ENCODE measurements around the gene MAPKAP1.

The MAPKAP1 gene

GRCh38 chr9:125591245-125591644, 115.8 kb downstream of the MAPKAP1 start:
- no peak overlapping the region for H3K27ac ChIP-seq (replicated peaks)
- DNase-seq (ENCODE audit: low read depth in 1 of 2, low spot score in 1 of 2): no peak
- H3K27me3 ChIP-seq (ENCODE audit: insufficient read depth, poor library complexity, severe bottlenecking): no peaks in the 10 kb centered on the region
- no peak overlapping the region for H3K4me3 ChIP-seq (replicated peaks; ENCODE audit: insufficient read depth, low read length)
- TF ChIP-seq GABPA (IDR thresholded peaks at IDR 0.05; ENCODE audit: low read depth): no peak
- TF ChIP-seq CTCF (IDR thresholded peaks at IDR 0.05; ENCODE audit: insufficient read depth, low read length): no peak
- no peak for TF ChIP-seq POLR2AphosphoS5 (IDR thresholded peaks at IDR 0.05; ENCODE audit: low read depth)
- TF ChIP-seq REST (IDR thresholded peaks at IDR 0.05; ENCODE audit: insufficient replicate concordance, low read depth): no peak
- no peak for TF ChIP-seq SPI1 (IDR thresholded peaks at IDR 0.05; ENCODE audit: borderline replicate concordance, low read depth)

DNA sequence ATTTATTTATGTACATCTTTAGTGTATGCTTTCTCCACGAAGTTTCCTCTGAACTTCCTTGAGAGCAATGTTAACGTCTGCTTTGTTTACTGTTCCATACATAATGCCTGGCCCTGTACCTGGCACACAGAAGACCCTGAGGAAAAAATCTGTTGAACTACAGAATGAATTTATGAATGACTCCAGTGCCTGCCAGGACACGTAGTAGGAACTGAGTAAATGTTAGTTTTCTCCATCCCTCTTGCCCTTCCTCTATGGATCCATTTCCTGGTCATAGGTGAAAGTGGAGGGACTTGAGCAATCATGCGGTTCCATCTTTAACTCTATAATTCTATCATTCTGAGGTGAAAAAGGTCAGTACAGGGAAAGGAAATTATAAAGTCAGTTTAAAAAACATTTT, 117.7 kb downstream of the MAPKAP1 start:
- no peak overlapping the region for H3K27ac ChIP-seq (replicated peaks)
- TF ChIP-seq POLR2AphosphoS5 (IDR thresholded peaks at IDR 0.05; ENCODE audit: low read depth): no peak
- no peak for TF ChIP-seq GABPA (IDR thresholded peaks at IDR 0.05; ENCODE audit: low read depth)
- TF ChIP-seq SPI1 (IDR thresholded peaks at IDR 0.05; ENCODE audit: borderline replicate concordance, low read depth): no peak
- no peak for TF ChIP-seq REST (IDR thresholded peaks at IDR 0.05; ENCODE audit: insufficient replicate concordance, low read depth)
- no peak for TF ChIP-seq CTCF (IDR thresholded peaks at IDR 0.05; ENCODE audit: insufficient read depth, low read length)
- no peak for DNase-seq (ENCODE audit: low read depth in 1 of 2, low spot score in 1 of 2)
- no peaks in the 10 kb centered on the region for H3K27me3 ChIP-seq (ENCODE audit: insufficient read depth, poor library complexity, severe bottlenecking)
- H3K4me3 ChIP-seq (replicated peaks; ENCODE audit: insufficient read depth, low read length): no peak overlapping the region

DNA sequence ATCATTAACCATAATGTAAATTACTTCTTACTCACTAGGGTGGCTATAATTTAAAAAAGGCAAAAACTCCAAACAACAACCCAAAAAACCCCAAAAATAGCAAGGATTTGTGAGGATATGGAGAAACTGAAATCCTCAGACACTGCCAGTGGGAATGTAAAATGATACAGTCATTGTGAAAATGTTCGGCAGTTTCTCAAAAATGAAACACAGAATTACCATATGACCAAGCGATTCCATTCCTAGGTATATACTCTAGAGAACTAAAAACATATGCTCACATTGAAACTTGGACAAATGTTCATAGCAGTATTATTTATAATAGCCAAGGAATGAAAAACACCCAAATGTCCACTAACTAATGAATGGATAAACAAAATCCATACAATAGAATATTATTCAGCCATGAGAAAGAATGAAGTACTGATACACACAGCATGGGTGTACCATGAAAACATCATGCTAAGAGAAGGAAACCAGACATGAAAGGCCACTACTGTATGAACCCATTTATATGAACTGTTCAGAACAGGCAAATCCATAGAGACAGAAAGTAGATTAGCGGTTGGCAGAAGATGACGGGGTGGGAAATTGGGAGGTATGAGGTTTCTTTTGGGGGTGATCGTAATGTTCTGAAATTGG, 119.1 kb downstream of the MAPKAP1 start:
- no peaks in the 10 kb centered on the region for H3K27me3 ChIP-seq (ENCODE audit: insufficient read depth, poor library complexity, severe bottlenecking)
- no peak overlapping the region for H3K4me3 ChIP-seq (replicated peaks; ENCODE audit: insufficient read depth, low read length)
- TF ChIP-seq GABPA (IDR thresholded peaks at IDR 0.05; ENCODE audit: low read depth) (no peak), SPI1 (IDR thresholded peaks at IDR 0.05; ENCODE audit: borderline replicate concordance, low read depth) (no peak), REST (IDR thresholded peaks at IDR 0.05; ENCODE audit: insufficient replicate concordance, low read depth) (no peak)
- no peak for DNase-seq (ENCODE audit: low read depth in 1 of 2, low spot score in 1 of 2)
- H3K27ac ChIP-seq (replicated peaks): no peak overlapping the region

All from HL-60 (cell line).